Activated CD8-positive, alpha-beta T cell treated with anti-CD3 and anti-CD28 coated beads for 36 hours (primary cell): ENCODE measurements around the gene PRKD1. TPM values are rescaled to one million over a fixed set of nuclear protein-coding genes. Genes with fewer than 3 reads are reported as not detected.

ENCODE experiments used
- ATAC-seq: fragments of 200-7000 bp; cut with Tn5 transposase; one replicate; pipeline ENCODE4 v1.10.0; 2021; ENCODE audit warnings: mild to moderate bottlenecking, moderate library complexity
- CTCF ChIA-PET: fragments of 350-600 bp; sonication (Branson Sonifier 250); formaldehyde crosslinking; loops from one replicate; lab custom pipeline; 2021; ENCODE audit warnings: antibody characterized with exemption; lab: Charles Lee
- POLR2A ChIA-PET: fragments of 350-600 bp; sonication (Branson Sonifier 250); formaldehyde crosslinking; loops from one replicate; lab custom pipeline; 2021; ENCODE audit warnings: antibody characterized with exemption; lab: Charles Lee
- DNase-seq: peaks from one replicate; pipeline ENCODE4 v3.0.0-alpha.2; 2020
- H3K27ac Mint-ChIP-seq: one replicate; pipeline ENCODE4 v1.8.0; 2021; ENCODE audit warnings: mild to moderate bottlenecking, mixed read lengths
- H3K27me3 Mint-ChIP-seq: one replicate; pipeline ENCODE4 v1.8.0; 2021; ENCODE audit warnings: mixed read lengths
- H3K36me3 Mint-ChIP-seq: one replicate; pipeline ENCODE4 v1.8.0; 2021; ENCODE audit warnings: low read depth, mixed read lengths
- H3K4me1 Mint-ChIP-seq: one replicate; pipeline ENCODE4 v1.8.0; 2021; ENCODE audit warnings: low read depth, mixed read lengths
- H3K4me3 Mint-ChIP-seq: one replicate; pipeline ENCODE4 v1.8.0; 2021; ENCODE audit warnings: mild to moderate bottlenecking, moderate library complexity, mixed read lengths
- H3K9me3 Mint-ChIP-seq: one replicate; pipeline ENCODE4 v1.8.0; 2021; ENCODE audit warnings: mixed read lengths
- intact Hi-C: fragments of 100-400 bp; cut with micrococcal nuclease; formaldehyde crosslinking; loops from one replicate; pipeline ENCODE4 v1.10.0; 2022
- total RNA-seq, 2 experiments: library from RNA; stranded (reverse); gene quantifications; one replicate each; pipeline ENCODE4 v1.2.3, GENCODE V29; 2021
- TF ChIP-seq, protein P1 (sequence below): fragments of 200-600 bp; IDR thresholded peaks from one replicate; pipeline ENCODE4 v1.8.0; 2022; ENCODE audit warnings: antibody characterized with exemption, mild to moderate bottlenecking

PRKD1 gene
- total RNA-seq, 2 experiments from 2014 or later: not detected

- Mint-ChIP-seq H3K4me3 (no peak overlapping the region), H3K9me3 (peaks cover 18% of the 10 kb centered on the region), H3K4me1 (no peaks in the 10 kb centered on the region), H3K36me3 (no peaks in the 10 kb centered on the region), H3K27me3 (no peaks in the 10 kb centered on the region), H3K27ac (no peak overlapping the region)
- DNase-seq (no peak), ATAC-seq (no peak)
- TF ChIP-seq, protein P1, sequence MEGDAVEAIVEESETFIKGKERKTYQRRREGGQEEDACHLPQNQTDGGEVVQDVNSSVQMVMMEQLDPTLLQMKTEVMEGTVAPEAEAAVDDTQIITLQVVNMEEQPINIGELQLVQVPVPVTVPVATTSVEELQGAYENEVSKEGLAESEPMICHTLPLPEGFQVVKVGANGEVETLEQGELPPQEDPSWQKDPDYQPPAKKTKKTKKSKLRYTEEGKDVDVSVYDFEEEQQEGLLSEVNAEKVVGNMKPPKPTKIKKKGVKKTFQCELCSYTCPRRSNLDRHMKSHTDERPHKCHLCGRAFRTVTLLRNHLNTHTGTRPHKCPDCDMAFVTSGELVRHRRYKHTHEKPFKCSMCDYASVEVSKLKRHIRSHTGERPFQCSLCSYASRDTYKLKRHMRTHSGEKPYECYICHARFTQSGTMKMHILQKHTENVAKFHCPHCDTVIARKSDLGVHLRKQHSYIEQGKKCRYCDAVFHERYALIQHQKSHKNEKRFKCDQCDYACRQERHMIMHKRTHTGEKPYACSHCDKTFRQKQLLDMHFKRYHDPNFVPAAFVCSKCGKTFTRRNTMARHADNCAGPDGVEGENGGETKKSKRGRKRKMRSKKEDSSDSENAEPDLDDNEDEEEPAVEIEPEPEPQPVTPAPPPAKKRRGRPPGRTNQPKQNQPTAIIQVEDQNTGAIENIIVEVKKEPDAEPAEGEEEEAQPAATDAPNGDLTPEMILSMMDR: no peak
- POLR2A ChIA-PET: no interaction called here
- intact Hi-C loops: no loop called here
- CTCF ChIA-PET: no interaction called here
These were observed 240.4 kb downstream of the PRKD1 start for GRCh38 chr14:29687071-29687765.

GRCh38 chr14:29684926-29685325 is 242.7 kb downstream of the PRKD1 start:
- intact Hi-C loops: no loop called here
- ATAC-seq (no peak), DNase-seq (no peak)
- Mint-ChIP-seq H3K27me3 (no peaks in the 10 kb centered on the region), H3K36me3 (no peaks in the 10 kb centered on the region), H3K27ac (no peak overlapping the region), H3K9me3 (peaks cover 14% of the 10 kb centered on the region), H3K4me3 (no peak overlapping the region), H3K4me1 (no peaks in the 10 kb centered on the region)
- TF ChIP-seq, protein P1: no peak
- POLR2A ChIA-PET: no interaction called here
- CTCF ChIA-PET: no interaction called here

DNA sequence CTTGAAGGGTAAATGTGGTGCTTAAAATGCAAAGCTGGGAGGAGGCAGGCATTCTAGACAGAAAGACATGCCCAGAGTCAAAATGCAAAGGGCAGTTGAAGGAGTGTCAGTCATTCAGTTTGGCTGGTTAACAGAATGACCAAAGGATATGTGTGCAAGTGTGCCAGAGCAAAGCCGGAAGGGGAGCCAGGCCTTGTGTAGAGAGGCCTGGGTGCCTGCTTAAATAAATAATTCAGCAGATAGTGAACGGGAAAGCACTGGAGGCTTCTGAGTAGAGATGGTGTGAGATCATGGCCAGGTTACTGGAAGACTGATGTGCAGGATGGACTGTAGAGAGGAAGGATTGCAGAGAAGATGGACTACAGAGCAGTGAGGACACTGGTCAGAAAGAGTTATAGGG is 244.9 kb downstream of the PRKD1 start:
- H3K4me3 Mint-ChIP-seq: no peak overlapping the region
- H3K9me3 Mint-ChIP-seq: peaks cover 7% of the 10 kb centered on the region
- H3K27ac Mint-ChIP-seq: no peak overlapping the region
- no peaks in the 10 kb centered on the region for H3K36me3 Mint-ChIP-seq
- ATAC-seq (no peak), DNase-seq (no peak)
- POLR2A ChIA-PET: no interaction called here
- intact Hi-C loops: no loop called here
- no peaks in the 10 kb centered on the region for H3K4me1 Mint-ChIP-seq
- TF ChIP-seq, protein P1: no peak
- CTCF ChIA-PET: no interaction called here
- no peaks in the 10 kb centered on the region for H3K27me3 Mint-ChIP-seq

DNA sequence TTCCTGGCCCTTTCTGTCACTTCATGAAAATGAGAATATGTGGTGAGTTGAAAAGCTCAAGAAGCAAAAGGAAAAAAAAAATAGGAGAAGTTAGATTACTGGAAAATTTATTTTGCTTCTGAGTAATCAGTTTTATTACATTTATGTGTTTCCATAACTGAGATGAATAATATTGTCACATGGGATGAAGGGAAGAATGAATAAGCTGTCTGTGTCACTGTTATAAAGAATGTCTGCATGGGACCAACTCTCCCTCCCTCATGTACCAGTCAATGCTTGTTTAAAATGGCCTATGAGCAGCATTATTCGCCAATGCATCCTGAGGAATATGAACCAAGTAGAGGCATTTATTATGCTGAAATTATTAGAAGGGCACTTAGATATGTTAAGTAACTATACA is 246.3 kb downstream of the PRKD1 start:
- TF ChIP-seq, protein P1: no peak
- ATAC-seq (no peak), DNase-seq (no peak)
- no peaks in the 10 kb centered on the region for H3K4me1 Mint-ChIP-seq
- H3K27ac Mint-ChIP-seq: no peak overlapping the region
- no peaks in the 10 kb centered on the region for H3K36me3 Mint-ChIP-seq
- ChIA-PET POLR2A (no interaction called here), CTCF (no interaction called here)
- no peaks in the 10 kb centered on the region for H3K27me3 Mint-ChIP-seq
- intact Hi-C loops: no loop called here
- peaks cover 5% of the 10 kb centered on the region for H3K9me3 Mint-ChIP-seq
- no peak overlapping the region for H3K4me3 Mint-ChIP-seq

DNA sequence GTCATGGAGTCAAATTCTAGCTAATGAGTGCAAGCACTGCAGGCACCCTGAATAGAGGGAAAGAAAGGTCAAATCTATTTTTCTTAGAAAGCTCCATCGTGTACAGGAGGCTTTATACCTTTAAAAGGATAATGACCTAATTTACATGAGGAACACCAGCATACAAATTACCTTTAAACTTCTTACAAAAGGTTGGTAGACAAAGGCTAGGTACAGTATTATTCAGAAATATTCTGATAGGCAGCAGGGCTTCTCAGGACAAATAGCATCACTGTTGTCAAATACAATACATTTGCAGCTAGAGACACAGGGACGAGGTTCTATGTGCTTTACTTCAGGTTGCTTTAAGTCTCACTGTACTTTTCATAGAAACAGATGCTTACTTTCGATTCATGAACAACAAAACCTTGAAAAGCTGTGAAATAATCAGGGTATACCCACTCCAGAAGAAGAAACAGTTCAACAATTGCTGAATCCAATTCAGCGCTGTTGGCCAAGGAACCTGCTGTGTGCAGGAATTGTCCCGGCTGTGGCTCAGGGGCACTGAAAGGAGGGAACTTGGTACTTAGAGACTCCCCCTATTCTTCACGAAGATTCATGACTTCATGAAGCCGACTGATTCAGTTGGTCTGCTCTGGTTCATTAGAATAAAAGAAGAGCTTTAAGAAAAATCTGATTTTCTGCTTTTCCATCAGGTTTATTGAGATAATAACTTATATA is 252.9 kb downstream of the PRKD1 start:
- no peaks in the 10 kb centered on the region for H3K27me3 Mint-ChIP-seq
- ATAC-seq (no peak), DNase-seq (no peak)
- intact Hi-C loops: no loop called here
- no peaks in the 10 kb centered on the region for H3K36me3 Mint-ChIP-seq
- ChIA-PET CTCF (no interaction called here), POLR2A (no interaction called here)
- H3K27ac Mint-ChIP-seq: no peak overlapping the region
- H3K4me1 Mint-ChIP-seq: no peaks in the 10 kb centered on the region
- no peak overlapping the region for H3K4me3 Mint-ChIP-seq
- peaks cover 5% of the 10 kb centered on the region for H3K9me3 Mint-ChIP-seq
- TF ChIP-seq, protein P1: no peak
